ENCODE results near the gene JCHAIN.
"Not testable (repeated sequence)": the region's sequence is repeated elsewhere in the genome, so short reads cannot be mapped to it uniquely, and the experiment has no call there.

JCHAIN gene

GRCh38 chr4:70674191-70674590 lies 7.9 kb upstream of the JCHAIN start:
- Histone ChIP-seq H3K4me3 (ENCODE audit: insufficient read depth, low read depth, low read length) (no peak overlapping the region), H3K36me3 (ENCODE audit: control insufficient read depth, insufficient read depth, low read length) (no peaks in the 10 kb centered on the region), H3K9me3 (ENCODE audit: control insufficient read depth, low read length) (no peaks in the 10 kb centered on the region), H3K4me1 (ENCODE audit: control insufficient read depth, insufficient read depth, low read length) (no peaks in the 10 kb centered on the region), H3K27ac (ENCODE audit: insufficient read depth, low read depth, low read length, poor library complexity, severe bottlenecking) (no peak overlapping the region), H3K27me3 (ENCODE audit: control insufficient read depth, insufficient read depth, low read length, poor library complexity, severe bottlenecking) (no peaks in the 10 kb centered on the region)

GRCh38 chr4:70671091-70671490 lies 4.8 kb upstream of the JCHAIN start:
- Histone ChIP-seq H3K27me3 (ENCODE audit: control insufficient read depth, insufficient read depth, low read length, poor library complexity, severe bottlenecking) (no peaks in the 10 kb centered on the region), H3K9me3 (ENCODE audit: control insufficient read depth, low read length) (no peaks in the 10 kb centered on the region), H3K4me3 (ENCODE audit: insufficient read depth, low read depth, low read length) (no peak overlapping the region), H3K36me3 (ENCODE audit: control insufficient read depth, insufficient read depth, low read length) (no peaks in the 10 kb centered on the region), H3K27ac (ENCODE audit: insufficient read depth, low read depth, low read length, poor library complexity, severe bottlenecking) (no peak overlapping the region), H3K4me1 (ENCODE audit: control insufficient read depth, insufficient read depth, low read length) (no peaks in the 10 kb centered on the region)
- 88 to 94% methylated on average over 2 of the region's 2 CpGs for WGBS, 2 experiments

GRCh38 chr4:70670332-70671014 lies 4.2 kb upstream of the JCHAIN start:
- H3K9me3 ChIP-seq (ENCODE audit: control insufficient read depth, low read length): no peaks in the 10 kb centered on the region
- H3K27ac ChIP-seq (ENCODE audit: insufficient read depth, low read depth, low read length, poor library complexity, severe bottlenecking): no peak overlapping the region
- no peaks in the 10 kb centered on the region for H3K27me3 ChIP-seq (ENCODE audit: control insufficient read depth, insufficient read depth, low read length, poor library complexity, severe bottlenecking)
- no peaks in the 10 kb centered on the region for H3K36me3 ChIP-seq (ENCODE audit: control insufficient read depth, insufficient read depth, low read length)
- H3K4me1 ChIP-seq (ENCODE audit: control insufficient read depth, insufficient read depth, low read length): no peaks in the 10 kb centered on the region
- 89 to 91% methylated on average over 3 of the region's 5 CpGs for WGBS, 2 experiments
- H3K4me3 ChIP-seq (ENCODE audit: insufficient read depth, low read depth, low read length): no peak overlapping the region

GRCh38 chr4:70667740-70668535 lies 1.6 kb upstream of the JCHAIN start:
- WGBS, 2 experiments: 85 to 90% methylated on average over 3 of the region's 3 CpGs
- Histone ChIP-seq H3K36me3 (ENCODE audit: control insufficient read depth, insufficient read depth, low read length) (no peaks in the 10 kb centered on the region), H3K27me3 (ENCODE audit: control insufficient read depth, insufficient read depth, low read length, poor library complexity, severe bottlenecking) (no peaks in the 10 kb centered on the region), H3K4me1 (ENCODE audit: control insufficient read depth, insufficient read depth, low read length) (no peaks in the 10 kb centered on the region), H3K4me3 (ENCODE audit: insufficient read depth, low read depth, low read length) (no peak overlapping the region), H3K27ac (ENCODE audit: insufficient read depth, low read depth, low read length, poor library complexity, severe bottlenecking) (no peak overlapping the region), H3K9me3 (ENCODE audit: control insufficient read depth, low read length) (no peaks in the 10 kb centered on the region)

GRCh38 chr4:70661309-70661922 lies 4.9 kb downstream of the JCHAIN start:
- not testable (repeated sequence) for H3K9me3 ChIP-seq (ENCODE audit: control insufficient read depth, low read length); H3K27me3 ChIP-seq (ENCODE audit: control insufficient read depth, insufficient read depth, low read length, poor library complexity, severe bottlenecking); H3K36me3 ChIP-seq (ENCODE audit: control insufficient read depth, insufficient read depth, low read length); H3K27ac ChIP-seq (ENCODE audit: insufficient read depth, low read depth, low read length, poor library complexity, severe bottlenecking); H3K4me1 ChIP-seq (ENCODE audit: control insufficient read depth, insufficient read depth, low read length); H3K4me3 ChIP-seq (ENCODE audit: insufficient read depth, low read depth, low read length)
- WGBS, 2 experiments: 89 to 94% methylated on average over 5 of the region's 5 CpGs

- Histone ChIP-seq H3K4me3 (ENCODE audit: insufficient read depth, low read depth, low read length) (no peak overlapping the region), H3K27ac (ENCODE audit: insufficient read depth, low read depth, low read length, poor library complexity, severe bottlenecking) (no peak overlapping the region), H3K27me3 (ENCODE audit: control insufficient read depth, insufficient read depth, low read length, poor library complexity, severe bottlenecking) (no peaks in the 10 kb centered on the region), H3K4me1 (ENCODE audit: control insufficient read depth, insufficient read depth, low read length) (no peaks in the 10 kb centered on the region), H3K36me3 (ENCODE audit: control insufficient read depth, insufficient read depth, low read length) (no peaks in the 10 kb centered on the region), H3K9me3 (ENCODE audit: control insufficient read depth, low read length) (no peaks in the 10 kb centered on the region)
- 86 to 91% methylated on average over 4 of the region's 4 CpGs for WGBS, 2 experiments
These were observed 6.2 kb downstream of the JCHAIN start for GRCh38 chr4:70660106-70660505.

GRCh38 chr4:70658418-70658817 lies 7.9 kb downstream of the JCHAIN start:
- H3K27me3 ChIP-seq (ENCODE audit: control insufficient read depth, insufficient read depth, low read length, poor library complexity, severe bottlenecking): no peaks in the 10 kb centered on the region
- H3K4me3 ChIP-seq (ENCODE audit: insufficient read depth, low read depth, low read length): no peak overlapping the region
- H3K27ac ChIP-seq (ENCODE audit: insufficient read depth, low read depth, low read length, poor library complexity, severe bottlenecking): no peak overlapping the region
- H3K9me3 ChIP-seq (ENCODE audit: control insufficient read depth, low read length): no peaks in the 10 kb centered on the region
- H3K4me1 ChIP-seq (ENCODE audit: control insufficient read depth, insufficient read depth, low read length): no peaks in the 10 kb centered on the region
- H3K36me3 ChIP-seq (ENCODE audit: control insufficient read depth, insufficient read depth, low read length): no peaks in the 10 kb centered on the region
- WGBS, 2 experiments: 81 to 86% methylated on average over 3 of the region's 3 CpGs

GRCh38 chr4:70657326-70657725 lies 9.0 kb downstream of the JCHAIN start:
- H3K4me1 ChIP-seq (ENCODE audit: control insufficient read depth, insufficient read depth, low read length): no peaks in the 10 kb centered on the region
- H3K27me3 ChIP-seq (ENCODE audit: control insufficient read depth, insufficient read depth, low read length, poor library complexity, severe bottlenecking): no peaks in the 10 kb centered on the region
- H3K36me3 ChIP-seq (ENCODE audit: control insufficient read depth, insufficient read depth, low read length): no peaks in the 10 kb centered on the region
- H3K4me3 ChIP-seq (ENCODE audit: insufficient read depth, low read depth, low read length): no peak overlapping the region
- 91 to 95% methylated on average over 3 to 4 of the region's 5 CpGs for WGBS, 2 experiments
- no peak overlapping the region for H3K27ac ChIP-seq (ENCODE audit: insufficient read depth, low read depth, low read length, poor library complexity, severe bottlenecking)
- H3K9me3 ChIP-seq (ENCODE audit: control insufficient read depth, low read length): no peaks in the 10 kb centered on the region

GRCh38 chr4:70654605-70655011 lies 11.7 kb downstream of the JCHAIN start:
- Histone ChIP-seq H3K27ac (ENCODE audit: insufficient read depth, low read depth, low read length, poor library complexity, severe bottlenecking) (no peak overlapping the region), H3K9me3 (ENCODE audit: control insufficient read depth, low read length) (no peaks in the 10 kb centered on the region), H3K36me3 (ENCODE audit: control insufficient read depth, insufficient read depth, low read length) (no peaks in the 10 kb centered on the region), H3K27me3 (ENCODE audit: control insufficient read depth, insufficient read depth, low read length, poor library complexity, severe bottlenecking) (no peaks in the 10 kb centered on the region), H3K4me1 (ENCODE audit: control insufficient read depth, insufficient read depth, low read length) (no peaks in the 10 kb centered on the region), H3K4me3 (ENCODE audit: insufficient read depth, low read depth, low read length) (no peak overlapping the region)
- 88 to 93% methylated on average over 3 to 5 of the region's 5 CpGs for WGBS, 2 experiments

GRCh38 chr4:70651864-70652506 lies 14.3 kb downstream of the JCHAIN start:
- Histone ChIP-seq H3K27me3 (ENCODE audit: control insufficient read depth, insufficient read depth, low read length, poor library complexity, severe bottlenecking) (no peaks in the 10 kb centered on the region), H3K27ac (ENCODE audit: insufficient read depth, low read depth, low read length, poor library complexity, severe bottlenecking) (no peak overlapping the region), H3K9me3 (ENCODE audit: control insufficient read depth, low read length) (no peaks in the 10 kb centered on the region), H3K4me1 (ENCODE audit: control insufficient read depth, insufficient read depth, low read length) (no peaks in the 10 kb centered on the region), H3K36me3 (ENCODE audit: control insufficient read depth, insufficient read depth, low read length) (no peaks in the 10 kb centered on the region), H3K4me3 (ENCODE audit: insufficient read depth, low read depth, low read length) (no peak overlapping the region)
- 31 to 46% methylated on average over 3 to 4 of the region's 4 CpGs for WGBS, 2 experiments

Data from ectodermal cell (in vitro differentiated cells).